ENCODE results near the gene C1orf167.
A peak's percentile ranks its signal among the peaks of the same experiment; 100 is the strongest.
"Not testable (repeated sequence)": the region's sequence is repeated elsewhere in the genome, so short reads cannot be mapped to it uniquely, and the experiment has no call there.

Gene C1orf167

DNA sequence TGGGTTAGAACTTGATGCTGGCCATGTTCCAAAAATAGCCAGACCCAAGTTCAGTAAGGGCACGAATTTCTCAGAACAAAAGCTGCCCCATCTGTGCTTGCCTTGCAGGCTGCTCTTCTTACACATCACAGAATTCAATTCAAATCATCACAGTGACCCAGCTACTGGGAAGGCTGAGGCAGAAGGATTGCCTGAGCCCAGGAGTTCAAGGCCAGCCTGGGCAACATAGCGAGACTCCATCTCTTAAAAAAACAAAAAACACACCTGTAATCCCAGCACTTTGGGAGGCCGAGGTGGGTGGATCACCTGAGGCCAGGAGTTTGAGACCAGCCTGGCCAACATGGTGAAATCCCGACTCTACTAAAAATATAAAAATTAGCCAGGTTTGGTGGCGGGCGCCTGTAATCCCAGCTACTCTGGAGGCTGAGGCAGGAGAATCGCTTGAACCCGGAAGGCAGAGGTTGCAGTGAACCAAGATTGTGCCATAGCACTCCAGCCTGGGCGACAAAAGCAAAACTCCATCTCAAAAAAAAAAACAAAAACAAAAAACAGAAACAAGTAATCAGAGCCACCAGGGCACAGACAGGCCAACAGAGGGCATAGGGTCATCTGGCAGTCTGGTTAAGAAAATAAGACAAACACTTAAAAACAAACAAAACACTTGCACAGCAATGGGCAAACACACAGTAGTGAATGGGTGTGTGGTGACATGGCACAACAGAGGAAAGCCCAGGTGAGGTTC lies 42.1 kb downstream of the C1orf167 start:
- Histone ChIP-seq H3K27ac (ENCODE audit: low read depth, low read length, severe bottlenecking) (peak overlapping the region; percentile 85), H3K36me3 (ENCODE audit: control insufficient read depth, insufficient read depth, low read length) (peaks cover 40% of the 10 kb centered on the region), H3K4me3 (ENCODE audit: extremely low read depth, insufficient read depth, low read length, poor library complexity, severe bottlenecking) (peak overlapping the region; percentile 95), H3K4me1 (ENCODE audit: control insufficient read depth, insufficient read depth, low read length, poor library complexity, severe bottlenecking) (peaks cover 17% of the 10 kb centered on the region)
- H3K9me3 ChIP-seq (ENCODE audit: control insufficient read depth, low read length) = not testable (repeated sequence)
- WGBS, 2 experiments (ENCODE audit: insufficient coverage in 2 of 2) = 55 to 67% methylated on average over 3 of the region's 9 CpGs

DNA sequence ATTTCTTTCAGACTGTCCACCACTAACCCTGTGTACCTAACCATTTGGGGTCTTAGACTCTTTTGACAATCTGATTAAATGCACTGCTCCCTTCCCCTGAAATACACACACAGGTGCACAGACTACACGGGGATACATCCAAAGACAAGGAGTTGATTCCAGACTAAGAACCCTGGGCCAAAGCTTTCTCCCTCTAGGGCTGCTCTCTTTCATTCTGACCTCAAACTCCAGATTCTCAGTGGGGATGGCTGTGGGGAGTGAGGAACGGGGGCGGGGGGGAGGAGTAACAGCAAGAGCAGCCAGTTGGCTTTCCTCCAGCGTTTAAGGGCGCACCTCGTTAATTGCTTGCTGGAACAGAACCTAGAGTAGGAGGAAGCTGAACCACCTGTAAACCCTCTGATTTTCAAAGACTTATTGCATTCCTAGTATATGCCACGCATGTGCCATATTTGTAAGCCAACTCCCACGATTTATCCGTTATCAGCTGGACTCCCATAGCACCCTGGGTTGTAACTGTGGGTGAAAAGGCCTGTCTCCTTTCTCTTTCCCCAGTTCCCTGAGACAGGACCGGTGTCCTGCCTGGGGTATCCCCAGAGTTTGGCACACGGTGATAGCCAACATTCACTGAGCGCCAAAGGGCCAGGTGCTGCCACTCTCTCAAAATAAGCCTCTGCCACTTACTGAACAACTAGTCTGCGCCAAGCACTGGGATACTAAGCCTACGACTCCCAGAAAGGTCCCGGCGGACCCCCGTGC lies 42.9 kb downstream of the C1orf167 start:
- H3K9me3 ChIP-seq (ENCODE audit: control insufficient read depth, low read length) = no peaks in the 10 kb centered on the region
- WGBS, 2 experiments (ENCODE audit: insufficient coverage in 2 of 2) = 13 to 16% methylated on average over 14 to 15 of the region's 17 CpGs
- peak overlapping the region; percentile 90 for H3K27ac ChIP-seq (ENCODE audit: low read depth, low read length, severe bottlenecking)
- peaks cover 40% of the 10 kb centered on the region for H3K36me3 ChIP-seq (ENCODE audit: control insufficient read depth, insufficient read depth, low read length)
- peak overlapping the region; percentile 95 for H3K4me3 ChIP-seq (ENCODE audit: extremely low read depth, insufficient read depth, low read length, poor library complexity, severe bottlenecking)
- H3K4me1 ChIP-seq (ENCODE audit: control insufficient read depth, insufficient read depth, low read length, poor library complexity, severe bottlenecking) = peaks cover 17% of the 10 kb centered on the region

DNA sequence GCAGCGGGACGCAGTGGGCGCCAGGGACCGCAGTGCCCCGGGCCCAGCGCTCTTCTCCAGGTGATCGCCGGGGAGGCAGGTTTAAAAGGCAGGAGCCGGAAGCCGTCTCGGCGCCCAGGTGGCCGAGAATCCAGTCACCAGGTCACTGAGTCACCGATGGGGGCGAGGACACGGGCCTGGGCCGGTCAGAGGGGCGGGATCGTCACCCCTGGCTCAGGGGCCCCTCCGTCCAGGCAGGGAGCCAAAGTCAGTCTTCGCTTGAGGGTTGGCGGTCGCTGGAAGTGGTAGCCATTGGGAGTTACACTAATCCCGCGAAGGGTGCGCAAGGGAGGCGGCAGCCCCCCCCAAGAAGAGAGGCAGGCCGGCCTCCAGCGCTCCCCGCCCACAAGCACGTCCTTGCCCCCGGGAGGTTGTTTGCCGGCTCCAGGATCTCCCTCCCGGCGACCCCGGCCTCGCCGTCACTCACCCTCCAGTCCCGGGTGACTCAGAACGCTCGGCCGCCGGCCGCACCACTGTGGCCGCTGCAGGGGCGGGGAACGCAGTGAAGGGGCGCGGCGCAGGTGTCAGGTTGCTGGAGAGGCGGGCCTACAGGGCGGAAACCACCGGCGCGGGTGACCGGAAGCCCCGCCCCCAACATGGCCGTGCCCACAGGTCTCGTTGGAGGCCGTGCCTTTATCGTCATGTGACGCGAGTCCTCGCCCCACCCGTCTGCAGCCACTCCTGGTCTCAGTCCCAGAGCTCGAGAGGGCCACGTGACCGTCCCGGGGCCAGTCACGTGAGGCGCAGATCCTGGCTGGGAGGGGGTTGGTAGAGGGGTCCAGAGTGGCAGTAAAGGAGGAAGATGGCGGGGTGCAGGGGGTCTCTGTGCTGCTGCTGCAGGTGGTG lies 43.7 kb downstream of the C1orf167 start, which contains the start of the genes CLCN6 and MTHFR:
CLCN6 (plus strand) TSS at position 770 of the 885 bp plus-strand sequence; CDS start at position 842, 72 bp downstream.
MTHFR (minus strand) TSS at position 543 of the 885 bp plus-strand sequence. CDS start 2,848 bp downstream, outside the sequence.
- peak within 1 kb of the TSS; percentile 90 for H3K27ac ChIP-seq (ENCODE audit: low read depth, low read length, severe bottlenecking)
- peak within 1 kb of the TSS; percentile 95 for H3K4me3 ChIP-seq (ENCODE audit: extremely low read depth, insufficient read depth, low read length, poor library complexity, severe bottlenecking)
- 0% methylated on average over 51 to 54 of the region's 72 CpGs for WGBS, 2 experiments (ENCODE audit: insufficient coverage in 2 of 2)
- H3K36me3 ChIP-seq (ENCODE audit: control insufficient read depth, insufficient read depth, low read length) = peaks cover 40% of the 10 kb centered on the region
- H3K4me1 ChIP-seq (ENCODE audit: control insufficient read depth, insufficient read depth, low read length, poor library complexity, severe bottlenecking) = peaks cover 17% of the 10 kb centered on the region
- H3K9me3 ChIP-seq (ENCODE audit: control insufficient read depth, low read length) = no peaks in the 10 kb centered on the region

DNA sequence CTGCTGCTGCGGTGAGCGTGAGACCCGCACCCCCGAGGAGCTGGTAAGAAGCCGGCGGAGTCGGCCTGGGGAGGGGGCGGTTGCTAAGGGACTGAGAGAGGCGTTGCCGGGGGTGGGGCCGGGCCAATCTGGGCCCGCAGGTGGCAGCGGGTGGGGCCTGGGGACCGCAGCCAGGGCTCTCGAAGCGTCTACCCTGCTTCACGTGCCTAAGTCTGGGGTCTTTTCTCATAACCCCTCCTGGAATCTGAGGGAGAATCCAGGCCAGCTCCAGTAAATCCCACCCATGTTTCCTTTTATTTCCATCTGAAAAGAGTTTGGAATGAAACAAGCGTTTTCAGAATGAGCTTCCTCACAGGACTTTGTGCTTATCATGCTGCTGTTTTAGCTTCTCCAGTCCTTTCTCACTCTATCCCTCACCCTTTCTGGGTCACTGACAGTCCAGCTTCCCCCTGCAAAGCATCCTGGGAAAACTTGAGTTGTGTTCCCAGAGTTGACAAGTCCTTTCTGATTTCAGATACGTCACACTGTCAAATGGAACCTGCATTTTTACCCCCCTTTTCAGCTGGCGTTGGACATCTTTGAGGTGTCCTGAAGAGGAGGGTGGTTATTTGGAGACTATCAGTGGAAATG lies 44.4 kb downstream of the C1orf167 start:
- H3K9me3 ChIP-seq (ENCODE audit: control insufficient read depth, low read length) = no peaks in the 10 kb centered on the region
- H3K4me1 ChIP-seq (ENCODE audit: control insufficient read depth, insufficient read depth, low read length, poor library complexity, severe bottlenecking) = peaks cover 14% of the 10 kb centered on the region
- WGBS, 2 experiments (ENCODE audit: insufficient coverage in 2 of 2) = 0 to 1% methylated on average over 9 to 14 of the region's 20 CpGs
- H3K27ac ChIP-seq (ENCODE audit: low read depth, low read length, severe bottlenecking) = peak overlapping the region; percentile 79
- H3K36me3 ChIP-seq (ENCODE audit: control insufficient read depth, insufficient read depth, low read length) = peaks cover 41% of the 10 kb centered on the region
- peak overlapping the region; percentile 95 for H3K4me3 ChIP-seq (ENCODE audit: extremely low read depth, insufficient read depth, low read length, poor library complexity, severe bottlenecking)

DNA sequence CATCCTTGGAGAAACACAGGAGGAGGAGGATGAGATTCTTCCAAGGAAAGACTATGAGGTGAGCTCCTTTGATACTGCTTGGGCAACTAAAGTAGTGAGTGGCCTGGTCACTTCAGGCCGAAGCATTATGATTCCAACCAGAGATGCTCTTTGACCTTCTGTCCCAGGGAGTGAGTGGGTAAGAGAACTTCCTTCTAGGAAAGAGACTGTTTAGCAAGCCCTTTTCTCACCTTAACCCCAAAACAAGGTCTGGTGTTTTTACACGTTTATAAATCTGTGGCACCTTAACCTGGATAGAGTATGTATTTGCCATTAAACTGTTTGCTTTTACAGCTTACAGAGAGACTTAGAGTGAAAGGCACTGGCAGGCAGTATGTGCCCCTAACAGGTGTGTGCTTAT lies 45.1 kb downstream of the C1orf167 start:
- 75% methylated on average over 2 of the region's 2 CpGs; no CpG with 5 or more reads in 1 of the 2 experiments for WGBS, 2 experiments (ENCODE audit: insufficient coverage in 2 of 2)
- Histone ChIP-seq H3K27ac (ENCODE audit: low read depth, low read length, severe bottlenecking) (no peak overlapping the region), H3K4me3 (ENCODE audit: extremely low read depth, insufficient read depth, low read length, poor library complexity, severe bottlenecking) (peak overlapping the region; percentile 95), H3K4me1 (ENCODE audit: control insufficient read depth, insufficient read depth, low read length, poor library complexity, severe bottlenecking) (peaks cover 14% of the 10 kb centered on the region), H3K9me3 (ENCODE audit: control insufficient read depth, low read length) (no peaks in the 10 kb centered on the region), H3K36me3 (ENCODE audit: control insufficient read depth, insufficient read depth, low read length) (peaks cover 48% of the 10 kb centered on the region)

DNA sequence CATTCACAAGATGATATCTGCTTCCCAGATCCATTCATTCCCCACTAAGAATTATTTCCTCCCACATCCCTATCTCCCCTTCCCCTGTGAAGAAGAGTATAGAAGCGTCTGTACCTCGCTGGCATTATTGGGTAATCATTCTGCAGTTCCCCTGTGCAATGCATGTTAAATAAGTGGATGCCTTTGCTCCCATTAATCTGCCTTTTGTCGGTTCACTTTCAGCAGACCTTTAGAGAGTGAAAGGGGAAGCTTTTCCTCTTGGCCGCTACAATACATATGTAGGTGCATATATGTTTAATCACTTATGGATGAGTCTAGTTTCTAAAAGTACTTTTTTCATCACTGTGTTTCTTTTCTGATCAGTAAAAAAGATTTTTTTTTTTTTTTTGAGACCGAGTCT lies 51.0 kb downstream of the C1orf167 start:
- H3K9me3 ChIP-seq (ENCODE audit: control insufficient read depth, low read length) = no peaks in the 10 kb centered on the region
- H3K4me1 ChIP-seq (ENCODE audit: control insufficient read depth, insufficient read depth, low read length, poor library complexity, severe bottlenecking) = no peaks in the 10 kb centered on the region
- peaks cover 92% of the 10 kb centered on the region for H3K36me3 ChIP-seq (ENCODE audit: control insufficient read depth, insufficient read depth, low read length)
- WGBS, 2 experiments (ENCODE audit: insufficient coverage in 2 of 2) = 90% methylated on average over 2 of the region's 5 CpGs; no CpG with 5 or more reads in 1 of the 2 experiments
- H3K4me3 ChIP-seq (ENCODE audit: extremely low read depth, insufficient read depth, low read length, poor library complexity, severe bottlenecking) = no peak overlapping the region
- H3K27ac ChIP-seq (ENCODE audit: low read depth, low read length, severe bottlenecking) = no peak overlapping the region

DNA sequence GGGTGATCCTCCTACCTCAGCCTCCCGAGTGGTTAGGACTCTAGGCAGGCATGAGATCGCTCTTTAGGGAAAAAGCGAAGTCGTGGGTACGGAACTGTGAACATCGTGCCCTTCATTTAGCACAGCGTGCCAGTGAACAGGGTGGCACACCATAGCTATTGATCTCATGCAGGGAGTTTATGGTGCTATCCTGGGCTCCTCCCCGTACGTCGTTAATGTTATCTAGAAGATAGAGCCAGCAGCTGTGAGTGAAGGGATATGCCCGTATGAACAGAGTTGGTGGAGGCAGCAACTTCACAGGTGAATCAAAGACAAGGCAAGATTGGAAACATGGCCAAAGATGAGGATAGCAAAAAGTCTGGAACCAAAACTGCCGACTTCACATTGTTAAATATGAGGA lies 55.2 kb downstream of the C1orf167 start:
- peaks cover 91% of the 10 kb centered on the region for H3K36me3 ChIP-seq (ENCODE audit: control insufficient read depth, insufficient read depth, low read length)
- H3K4me1 ChIP-seq (ENCODE audit: control insufficient read depth, insufficient read depth, low read length, poor library complexity, severe bottlenecking) = no peaks in the 10 kb centered on the region
- H3K4me3 ChIP-seq (ENCODE audit: extremely low read depth, insufficient read depth, low read length, poor library complexity, severe bottlenecking) = no peak overlapping the region
- H3K9me3 ChIP-seq (ENCODE audit: control insufficient read depth, low read length) = no peaks in the 10 kb centered on the region
- 97 to 98% methylated on average over 6 to 12 of the region's 12 CpGs for WGBS, 2 experiments (ENCODE audit: insufficient coverage in 2 of 2)
- H3K27ac ChIP-seq (ENCODE audit: low read depth, low read length, severe bottlenecking) = no peak overlapping the region

DNA sequence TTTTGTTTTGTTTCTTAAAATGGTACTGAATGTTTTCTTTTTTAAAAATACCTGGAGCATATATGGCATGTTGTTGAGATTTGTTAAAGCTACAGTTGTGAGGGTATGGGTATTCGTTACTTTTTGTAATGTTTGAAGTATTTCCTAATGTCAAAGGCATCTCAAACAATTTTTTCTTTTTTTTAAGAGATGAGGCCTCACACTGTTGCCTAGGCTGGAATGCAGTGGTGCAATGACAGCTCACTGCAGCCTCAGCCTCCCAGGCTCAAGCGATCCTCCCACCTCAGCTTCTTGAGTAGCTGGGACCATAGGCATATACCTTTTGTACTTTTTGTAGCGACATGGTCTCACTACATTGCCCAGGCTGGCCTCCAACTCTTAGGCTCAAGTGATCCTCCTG lies 60.1 kb downstream of the C1orf167 start:
- Histone ChIP-seq H3K9me3 (ENCODE audit: control insufficient read depth, low read length) (no peaks in the 10 kb centered on the region), H3K4me1 (ENCODE audit: control insufficient read depth, insufficient read depth, low read length, poor library complexity, severe bottlenecking) (no peaks in the 10 kb centered on the region), H3K36me3 (ENCODE audit: control insufficient read depth, insufficient read depth, low read length) (peaks cover 98% of the 10 kb centered on the region), H3K27ac (ENCODE audit: low read depth, low read length, severe bottlenecking) (peak overlapping the region; percentile 47), H3K4me3 (ENCODE audit: extremely low read depth, insufficient read depth, low read length, poor library complexity, severe bottlenecking) (no peak overlapping the region)
- 92 to 100% methylated on average over 1 to 2 of the region's 3 CpGs for WGBS, 2 experiments (ENCODE audit: insufficient coverage in 2 of 2)

DNA sequence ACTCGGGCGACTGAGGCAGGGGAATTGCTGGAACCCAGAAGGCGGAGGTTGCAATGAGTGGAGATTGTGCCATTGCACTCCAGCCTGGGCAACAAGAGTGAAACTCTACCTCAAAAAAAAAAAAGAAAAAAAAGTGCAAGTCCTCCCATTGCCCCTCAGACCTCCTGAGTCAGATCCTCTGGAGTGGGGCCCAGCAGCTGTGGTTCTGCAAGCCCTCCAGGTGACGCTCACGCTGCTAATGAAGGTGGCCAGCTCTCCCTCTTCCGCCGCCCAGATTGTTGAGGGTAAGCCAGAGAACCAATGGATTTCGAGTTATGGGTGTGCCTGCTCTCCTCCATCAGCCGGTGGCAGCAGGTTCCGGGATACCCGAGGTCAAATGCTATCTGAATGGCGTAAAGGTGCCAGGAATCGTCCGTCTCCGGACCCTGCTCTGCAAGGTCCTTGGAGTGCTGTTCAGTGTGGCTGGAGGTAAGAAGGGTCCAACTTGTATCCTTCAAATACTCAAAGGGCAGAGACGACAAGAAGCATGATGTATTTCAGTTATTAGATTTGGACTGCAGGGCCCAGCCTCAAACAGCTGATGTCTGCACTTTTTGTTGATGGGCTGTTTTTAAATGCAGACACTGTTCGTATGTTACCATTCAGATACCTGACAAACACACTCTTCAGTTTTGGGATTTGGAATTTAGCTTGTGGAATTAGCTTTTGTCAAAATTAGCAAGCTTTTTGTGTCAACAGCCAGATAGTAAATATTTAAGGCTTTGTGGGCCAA lies 61.6 kb downstream of the C1orf167 start:
- Histone ChIP-seq H3K36me3 (ENCODE audit: control insufficient read depth, insufficient read depth, low read length) (peaks cover 98% of the 10 kb centered on the region), H3K4me3 (ENCODE audit: extremely low read depth, insufficient read depth, low read length, poor library complexity, severe bottlenecking) (no peak overlapping the region), H3K9me3 (ENCODE audit: control insufficient read depth, low read length) (no peaks in the 10 kb centered on the region), H3K4me1 (ENCODE audit: control insufficient read depth, insufficient read depth, low read length, poor library complexity, severe bottlenecking) (no peaks in the 10 kb centered on the region), H3K27ac (ENCODE audit: low read depth, low read length, severe bottlenecking) (no peak overlapping the region)
- 96 to 97% methylated on average over 13 to 15 of the region's 17 CpGs for WGBS, 2 experiments (ENCODE audit: insufficient coverage in 2 of 2)

Measured in mesodermal cell (in vitro differentiated cells).